Bladder microvascular endothelial cell (primary cell): ENCODE data around the gene KLHL5. TPM values are rescaled to one million over a fixed set of nuclear protein-coding genes. Genes with fewer than 3 reads are reported as not detected.

ENCODE experiments used
- total RNA-seq: library from RNA; depleted of rRNA; stranded (reverse); fragments of >200 nt; gene quantifications from 2 replicates; pipeline ENCODE4 v1.2.3, GENCODE V29; 2014

The KLHL5 gene, protein sequence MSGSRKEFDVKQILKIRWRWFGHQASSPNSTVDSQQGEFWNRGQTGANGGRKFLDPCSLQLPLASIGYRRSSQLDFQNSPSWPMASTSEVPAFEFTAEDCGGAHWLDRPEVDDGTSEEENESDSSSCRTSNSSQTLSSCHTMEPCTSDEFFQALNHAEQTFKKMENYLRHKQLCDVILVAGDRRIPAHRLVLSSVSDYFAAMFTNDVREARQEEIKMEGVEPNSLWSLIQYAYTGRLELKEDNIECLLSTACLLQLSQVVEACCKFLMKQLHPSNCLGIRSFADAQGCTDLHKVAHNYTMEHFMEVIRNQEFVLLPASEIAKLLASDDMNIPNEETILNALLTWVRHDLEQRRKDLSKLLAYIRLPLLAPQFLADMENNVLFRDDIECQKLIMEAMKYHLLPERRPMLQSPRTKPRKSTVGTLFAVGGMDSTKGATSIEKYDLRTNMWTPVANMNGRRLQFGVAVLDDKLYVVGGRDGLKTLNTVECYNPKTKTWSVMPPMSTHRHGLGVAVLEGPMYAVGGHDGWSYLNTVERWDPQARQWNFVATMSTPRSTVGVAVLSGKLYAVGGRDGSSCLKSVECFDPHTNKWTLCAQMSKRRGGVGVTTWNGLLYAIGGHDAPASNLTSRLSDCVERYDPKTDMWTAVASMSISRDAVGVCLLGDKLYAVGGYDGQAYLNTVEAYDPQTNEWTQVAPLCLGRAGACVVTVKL
- 103 and 119 TPM in 2 replicates for total RNA-seq

DNA sequence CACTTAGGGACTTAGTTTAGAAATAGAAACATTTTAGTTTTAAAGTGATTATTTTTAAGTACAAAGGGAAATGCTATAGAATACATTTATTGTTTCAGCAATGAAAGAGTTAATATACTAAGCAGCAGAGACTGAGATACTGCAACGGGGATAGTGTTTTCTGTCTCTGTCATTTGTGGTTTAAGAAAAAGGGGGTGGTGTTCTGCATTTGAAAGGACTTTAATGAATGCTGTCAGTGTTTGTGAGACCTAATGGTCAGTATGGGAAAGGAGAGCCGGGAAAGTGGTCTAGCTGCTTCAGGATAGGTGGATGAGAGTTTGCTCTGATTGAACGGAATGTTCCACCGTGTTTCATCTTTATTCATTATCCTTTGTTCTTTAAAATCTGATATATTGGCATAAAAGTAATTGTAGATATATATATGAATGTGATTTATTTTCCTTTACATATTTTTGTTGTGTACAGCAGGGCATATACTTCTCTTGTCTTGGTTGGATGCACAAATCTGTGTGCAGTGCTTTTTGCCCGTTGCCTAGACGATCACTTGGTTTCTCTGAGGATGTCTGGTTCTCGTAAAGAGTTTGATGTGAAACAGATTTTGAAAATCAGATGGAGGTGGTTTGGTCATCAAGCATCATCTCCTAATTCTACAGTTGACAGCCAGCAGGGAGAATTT is at the start of gene KLHL5:
Gene KLHL5, plus strand, starts transcription at position 139 of the 676 bp plus-strand sequence. Its CDS starts 421 bp downstream, at position 560.

DNA sequence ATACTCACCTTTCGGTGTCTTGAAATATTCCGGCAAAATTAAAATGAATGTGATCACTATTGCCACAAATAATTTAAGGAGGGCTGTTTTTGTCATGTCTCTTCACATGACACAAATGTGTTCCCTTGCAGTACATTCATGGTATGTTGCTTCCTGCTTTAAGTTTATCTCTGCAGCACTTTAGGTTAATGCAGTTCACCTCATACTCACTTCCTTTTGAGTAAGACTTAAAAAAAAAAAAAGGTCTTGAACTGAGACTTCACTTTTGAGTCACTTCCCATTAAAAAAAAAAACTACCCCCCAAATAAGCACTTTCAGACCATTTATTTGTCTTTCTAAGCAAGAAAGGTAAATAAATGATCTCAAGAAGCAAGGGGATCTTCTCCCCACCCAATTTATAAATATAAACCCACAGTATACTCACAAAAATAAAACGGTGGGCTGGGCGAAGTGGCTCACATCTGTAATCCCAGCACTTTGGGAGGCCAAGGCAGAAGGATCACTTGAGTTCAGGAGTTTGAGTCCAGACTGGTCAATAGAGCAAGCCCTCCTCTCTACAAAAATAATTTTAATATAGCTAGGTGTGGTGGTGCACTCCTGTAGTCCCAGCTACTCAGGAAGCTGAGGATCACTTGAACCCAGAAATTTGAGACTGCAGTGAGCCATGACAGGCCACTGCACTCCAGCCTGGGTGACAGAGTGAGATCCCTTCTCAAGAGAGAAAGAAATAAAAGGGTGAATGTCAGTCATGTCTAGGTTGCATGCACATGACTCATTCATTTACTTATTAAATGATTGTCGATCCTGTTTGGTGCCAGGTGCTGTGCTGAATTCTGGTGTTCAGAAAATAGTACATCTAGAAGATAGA is 29.6 kb upstream of the KLHL5 start, which contains the start of gene TMEM156:
Gene TMEM156, minus strand, starts transcription at position 192 of the 868 bp plus-strand sequence. Its CDS starts 96 bp downstream, at position 96.

Other genes starting within 250 kb of the KLHL5 start
- 0.31 and 0.81 TPM in 2 replicates for gene TLR6, start 205.4 kb upstream of the KLHL5 start, total RNA-seq
- 67.8 and 112 TPM in 2 replicates for gene FAM114A1, start 194.4 kb upstream of the KLHL5 start, total RNA-seq
- 0.97 TPM in 1 of 2 replicates, not detected in the other for gene TMEM156, start 29.8 kb upstream of the KLHL5 start, total RNA-seq
- gene WDR19, start 120.3 kb downstream of the KLHL5 start, total RNA-seq = 12.3 and 24.7 TPM in 2 replicates